Ishikawa (cell line): ENCODE measurements around the gene PREX1.

Experiments
- RAD21 ChIP-seq: IDR thresholded peaks from 2 replicates; pipeline ENCODE4 v1.6.1; 2012; ENCODE audit warnings: low read depth
- TAF1 ChIP-seq: IDR thresholded peaks from 2 replicates; pipeline ENCODE4 v1.6.1; 2012; ENCODE audit warnings: low read depth, mild to moderate bottlenecking
- YY1 ChIP-seq: IDR thresholded peaks from 2 replicates; pipeline ENCODE4 v1.6.1; 2012; ENCODE audit warnings: low read depth
- TF ChIP-seq, protein P1 (sequence below): IDR thresholded peaks from 2 replicates; pipeline ENCODE4 v1.6.1; 2012
- TF ChIP-seq, protein P2 (sequence below): IDR thresholded peaks from 2 replicates; pipeline ENCODE4 v1.6.1; 2012; ENCODE audit warnings: low read depth, mild to moderate bottlenecking

DNA sequence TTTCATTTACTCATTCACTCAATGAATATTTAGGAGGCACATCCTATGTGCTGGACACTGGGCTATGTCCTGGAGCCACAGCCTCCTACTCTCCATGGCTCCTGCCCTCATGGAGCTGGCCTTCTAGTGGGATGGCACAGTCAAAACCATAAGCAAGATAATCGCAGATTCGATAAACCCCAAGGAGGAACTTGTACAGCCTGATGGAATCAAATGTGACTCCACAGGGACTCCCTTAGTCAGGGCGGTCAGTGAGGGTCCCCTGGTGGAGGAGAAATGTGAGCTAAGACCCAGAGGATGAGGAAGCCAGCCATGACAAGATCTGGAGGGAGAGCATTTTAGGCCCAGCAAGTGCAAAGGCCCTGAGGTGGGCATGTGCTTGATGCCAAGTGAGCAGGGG, 211.9 kb downstream of the PREX1 start:
- TF ChIP-seq RAD21 (no peak), TAF1 (no peak), YY1 (no peak)
- TF ChIP-seq, protein P1, sequence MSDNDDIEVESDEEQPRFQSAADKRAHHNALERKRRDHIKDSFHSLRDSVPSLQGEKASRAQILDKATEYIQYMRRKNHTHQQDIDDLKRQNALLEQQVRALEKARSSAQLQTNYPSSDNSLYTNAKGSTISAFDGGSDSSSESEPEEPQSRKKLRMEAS, result no peak
- TF ChIP-seq, protein P2, sequence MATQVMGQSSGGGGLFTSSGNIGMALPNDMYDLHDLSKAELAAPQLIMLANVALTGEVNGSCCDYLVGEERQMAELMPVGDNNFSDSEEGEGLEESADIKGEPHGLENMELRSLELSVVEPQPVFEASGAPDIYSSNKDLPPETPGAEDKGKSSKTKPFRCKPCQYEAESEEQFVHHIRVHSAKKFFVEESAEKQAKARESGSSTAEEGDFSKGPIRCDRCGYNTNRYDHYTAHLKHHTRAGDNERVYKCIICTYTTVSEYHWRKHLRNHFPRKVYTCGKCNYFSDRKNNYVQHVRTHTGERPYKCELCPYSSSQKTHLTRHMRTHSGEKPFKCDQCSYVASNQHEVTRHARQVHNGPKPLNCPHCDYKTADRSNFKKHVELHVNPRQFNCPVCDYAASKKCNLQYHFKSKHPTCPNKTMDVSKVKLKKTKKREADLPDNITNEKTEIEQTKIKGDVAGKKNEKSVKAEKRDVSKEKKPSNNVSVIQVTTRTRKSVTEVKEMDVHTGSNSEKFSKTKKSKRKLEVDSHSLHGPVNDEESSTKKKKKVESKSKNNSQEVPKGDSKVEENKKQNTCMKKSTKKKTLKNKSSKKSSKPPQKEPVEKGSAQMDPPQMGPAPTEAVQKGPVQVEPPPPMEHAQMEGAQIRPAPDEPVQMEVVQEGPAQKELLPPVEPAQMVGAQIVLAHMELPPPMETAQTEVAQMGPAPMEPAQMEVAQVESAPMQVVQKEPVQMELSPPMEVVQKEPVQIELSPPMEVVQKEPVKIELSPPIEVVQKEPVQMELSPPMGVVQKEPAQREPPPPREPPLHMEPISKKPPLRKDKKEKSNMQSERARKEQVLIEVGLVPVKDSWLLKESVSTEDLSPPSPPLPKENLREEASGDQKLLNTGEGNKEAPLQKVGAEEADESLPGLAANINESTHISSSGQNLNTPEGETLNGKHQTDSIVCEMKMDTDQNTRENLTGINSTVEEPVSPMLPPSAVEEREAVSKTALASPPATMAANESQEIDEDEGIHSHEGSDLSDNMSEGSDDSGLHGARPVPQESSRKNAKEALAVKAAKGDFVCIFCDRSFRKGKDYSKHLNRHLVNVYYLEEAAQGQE, result no peak
